HG03025 (cell line): ENCODE data around the gene ZBED4.
"Not testable (repeated sequence)": the region's sequence is repeated elsewhere in the genome, so short reads cannot be mapped to it uniquely, and the experiment has no call there.

Experiments used
- ATAC-seq: cut with Tn5 transposase; IDR thresholded peaks from one replicate; pipeline ENCODE4 v1.9.1; 2021; ENCODE audit warnings: mild to moderate bottlenecking, moderate library complexity; ENCODE audit not compliant: unreplicated experiment, low FRiP score

The ZBED4 gene

DNA sequence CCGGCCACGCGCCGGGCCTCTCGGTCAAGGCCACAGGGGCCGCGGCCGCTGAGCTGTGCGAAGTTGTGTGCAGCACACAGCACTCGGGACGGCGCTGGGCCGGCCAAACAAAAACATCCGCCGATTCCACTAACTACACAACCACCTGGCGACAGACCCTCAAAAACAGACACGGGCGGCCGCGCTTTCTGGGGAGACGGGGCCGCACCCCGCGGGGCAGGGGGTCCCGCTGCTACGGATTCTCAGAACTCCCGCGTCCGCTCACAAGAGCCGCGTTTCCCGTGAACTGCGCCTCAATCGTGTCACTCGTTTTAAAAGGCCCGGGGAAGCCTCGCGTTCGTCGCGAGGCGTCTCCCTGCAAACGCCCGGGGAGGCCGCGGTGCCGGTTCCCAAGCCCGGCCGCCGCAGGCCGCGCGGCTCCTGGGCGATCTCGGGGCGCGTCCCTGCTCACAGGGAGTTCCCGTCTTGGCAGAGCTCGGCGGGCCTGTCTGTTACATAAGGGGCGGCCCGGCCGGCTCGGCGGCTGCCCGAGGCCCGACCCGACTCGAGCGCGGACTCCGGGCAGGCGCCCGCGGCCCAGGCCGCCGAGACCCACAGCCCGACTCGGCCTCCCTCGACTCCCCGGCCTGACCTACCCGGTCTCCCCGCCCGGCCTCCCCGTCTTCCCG lies 26.9 kb upstream of the ZBED4 start:
- ATAC-seq = no peak

DNA sequence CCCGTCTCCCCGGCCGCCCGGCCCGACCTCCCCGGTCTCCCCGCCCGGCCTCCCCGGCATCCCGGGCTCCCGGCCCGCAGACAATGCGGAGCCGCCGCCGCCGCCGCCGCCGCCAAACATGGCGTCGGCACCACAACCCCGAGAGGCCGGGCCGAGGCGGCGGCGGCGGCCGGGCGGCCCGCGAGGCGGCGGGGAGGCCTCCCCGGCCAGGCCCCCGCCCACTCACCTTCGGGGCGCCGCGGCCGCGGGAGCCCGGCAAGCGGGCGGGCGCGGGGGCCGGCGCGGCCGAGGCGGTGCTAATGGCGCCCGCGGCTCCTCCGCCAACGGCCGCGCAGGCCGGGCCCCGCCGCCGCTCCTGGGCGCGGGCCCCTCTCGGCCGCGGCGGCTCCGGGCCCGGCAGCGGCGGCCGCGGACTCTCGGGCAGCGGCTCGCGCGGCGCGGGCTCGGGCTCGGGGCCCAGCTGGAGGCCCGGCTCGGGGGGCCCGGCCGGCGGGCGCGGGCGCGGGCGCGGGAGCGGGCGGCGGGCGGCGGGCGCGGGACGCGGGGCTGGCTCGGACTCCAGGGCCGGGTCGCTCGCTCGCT lies 26.3 kb upstream of the ZBED4 start:
- ATAC-seq = no peak

DNA sequence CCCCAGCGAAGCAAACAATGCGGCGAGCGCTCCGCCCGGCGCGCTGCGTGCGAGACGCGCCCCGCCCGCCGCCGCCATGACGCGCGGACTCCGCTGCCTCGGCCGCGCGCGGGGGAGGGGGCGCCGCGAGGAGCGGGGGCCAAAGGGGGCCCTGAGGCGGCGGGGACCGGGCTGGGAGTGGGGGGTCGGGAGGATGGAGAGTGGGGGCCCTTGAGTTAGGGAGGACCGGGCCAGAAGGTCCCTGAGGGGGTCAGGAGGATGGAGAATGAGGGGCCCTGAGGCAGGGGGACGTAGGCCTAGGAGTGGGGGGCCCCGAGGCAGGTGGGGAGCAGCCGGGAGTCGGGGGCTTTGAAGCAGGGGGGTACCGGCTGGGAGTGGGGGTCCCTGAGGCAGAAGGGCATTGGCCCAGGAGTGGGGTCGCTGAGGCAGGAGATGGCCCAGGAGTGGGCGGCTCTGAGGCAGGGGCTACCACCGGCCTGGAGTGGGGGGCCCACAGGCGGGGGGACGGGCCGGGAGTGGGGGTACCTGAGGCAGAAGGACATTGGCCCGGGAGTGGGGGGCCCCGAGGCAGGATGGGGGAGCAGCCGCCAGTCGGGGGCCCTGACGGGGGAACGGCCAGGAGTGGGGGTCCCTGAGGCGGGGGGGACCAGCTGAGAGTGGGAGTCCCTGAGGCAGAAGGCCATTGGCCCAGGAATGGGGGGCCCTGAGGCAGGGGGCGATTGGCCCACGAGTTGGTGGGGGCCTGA lies 25.6 kb upstream of the ZBED4 start, which contains the start of gene BRD1:
Gene BRD1 (minus strand): TSS at position 21 of the 746 bp plus-strand sequence. CDS start 3,556 bp downstream, outside the sequence.
- no peak for ATAC-seq

DNA sequence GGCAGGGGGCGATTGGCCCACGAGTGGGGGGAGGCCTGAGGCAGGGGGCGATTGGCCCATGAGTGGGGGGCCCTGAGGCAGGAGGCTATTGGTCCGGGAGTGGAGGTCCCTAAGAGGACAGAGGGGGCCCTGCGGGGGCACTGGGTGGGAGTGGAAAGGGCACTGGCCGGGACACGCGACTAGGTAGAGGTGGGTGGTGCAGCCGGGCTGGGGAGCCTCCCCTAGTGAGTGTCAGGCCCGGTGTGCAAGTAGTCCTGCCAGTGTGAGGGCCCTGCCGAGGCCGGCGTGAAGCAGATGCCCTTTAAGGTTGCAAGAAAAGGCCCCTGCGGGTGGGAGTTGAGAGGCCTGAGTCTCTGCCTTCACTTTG lies 25.1 kb upstream of the ZBED4 start:
- ATAC-seq = no peak

DNA sequence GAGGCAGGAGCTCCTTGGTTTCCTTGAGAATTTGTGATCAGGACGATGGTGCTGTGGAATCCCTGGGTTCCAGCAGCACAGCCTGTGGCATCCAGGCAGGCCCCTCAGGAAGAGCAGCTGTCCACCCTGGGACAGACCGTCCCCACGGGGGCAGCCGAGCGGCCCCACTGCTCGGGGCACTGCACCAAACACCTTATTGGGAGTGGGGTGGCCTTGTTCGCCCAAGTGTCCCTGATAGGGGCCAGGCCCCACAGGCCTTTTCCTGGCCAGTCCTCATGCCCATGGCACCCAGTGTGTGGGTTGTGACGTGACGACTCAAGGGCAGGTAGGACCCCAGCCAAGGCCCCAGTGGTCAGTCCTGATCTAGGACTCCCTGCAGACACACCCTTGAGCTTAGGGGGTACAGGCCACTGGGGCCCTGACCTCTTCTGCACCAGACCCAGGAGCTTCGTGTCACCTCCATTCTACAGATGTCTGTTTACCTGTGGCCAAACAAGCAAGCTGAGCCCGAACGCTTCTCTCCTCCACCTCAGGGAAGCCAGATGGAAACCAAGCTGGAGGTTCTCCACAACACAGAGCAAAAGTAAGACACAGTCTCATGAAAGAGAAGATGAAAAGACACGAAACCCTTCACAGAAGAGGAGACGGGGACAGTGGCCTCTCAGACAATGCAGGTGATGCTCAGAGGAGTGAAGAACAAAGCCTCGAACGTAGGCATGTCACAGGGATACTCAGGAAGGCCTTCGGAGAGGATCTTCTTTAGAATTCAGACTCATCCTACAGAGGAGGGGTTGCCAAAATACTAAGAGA lies 24.4 kb upstream of the ZBED4 start:
- no peak for ATAC-seq

DNA sequence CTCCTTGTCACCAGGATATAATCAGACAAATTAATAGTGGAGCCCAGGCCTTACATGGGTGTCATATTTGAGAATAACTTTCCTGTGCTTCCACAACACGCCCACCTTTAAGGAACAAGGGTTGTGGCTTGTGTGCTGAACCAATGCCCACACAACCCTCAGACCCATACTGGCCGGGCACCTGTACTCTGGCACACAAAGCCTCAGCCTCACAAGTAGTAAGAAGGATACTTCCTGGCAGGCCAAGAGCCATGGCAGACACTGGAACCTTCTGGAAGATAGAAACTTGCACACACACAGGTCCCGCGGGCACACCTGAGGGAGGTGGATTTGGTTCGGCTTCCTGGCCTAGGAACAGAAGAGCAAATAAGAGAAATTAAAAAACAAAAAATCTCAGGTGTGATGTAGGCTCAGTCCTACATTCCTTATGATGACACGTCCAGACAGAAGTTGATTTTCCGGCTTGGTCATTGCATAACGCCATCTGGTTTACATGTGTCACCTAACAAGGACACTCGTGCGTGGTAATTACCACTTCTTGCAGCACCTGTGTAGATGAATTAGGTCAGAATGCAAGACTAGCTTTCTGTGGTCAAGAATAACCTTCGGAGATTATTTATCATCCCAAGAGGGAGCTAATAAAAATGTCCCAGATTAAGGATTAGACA lies 20.2 kb upstream of the ZBED4 start:
- no peak for ATAC-seq

DNA sequence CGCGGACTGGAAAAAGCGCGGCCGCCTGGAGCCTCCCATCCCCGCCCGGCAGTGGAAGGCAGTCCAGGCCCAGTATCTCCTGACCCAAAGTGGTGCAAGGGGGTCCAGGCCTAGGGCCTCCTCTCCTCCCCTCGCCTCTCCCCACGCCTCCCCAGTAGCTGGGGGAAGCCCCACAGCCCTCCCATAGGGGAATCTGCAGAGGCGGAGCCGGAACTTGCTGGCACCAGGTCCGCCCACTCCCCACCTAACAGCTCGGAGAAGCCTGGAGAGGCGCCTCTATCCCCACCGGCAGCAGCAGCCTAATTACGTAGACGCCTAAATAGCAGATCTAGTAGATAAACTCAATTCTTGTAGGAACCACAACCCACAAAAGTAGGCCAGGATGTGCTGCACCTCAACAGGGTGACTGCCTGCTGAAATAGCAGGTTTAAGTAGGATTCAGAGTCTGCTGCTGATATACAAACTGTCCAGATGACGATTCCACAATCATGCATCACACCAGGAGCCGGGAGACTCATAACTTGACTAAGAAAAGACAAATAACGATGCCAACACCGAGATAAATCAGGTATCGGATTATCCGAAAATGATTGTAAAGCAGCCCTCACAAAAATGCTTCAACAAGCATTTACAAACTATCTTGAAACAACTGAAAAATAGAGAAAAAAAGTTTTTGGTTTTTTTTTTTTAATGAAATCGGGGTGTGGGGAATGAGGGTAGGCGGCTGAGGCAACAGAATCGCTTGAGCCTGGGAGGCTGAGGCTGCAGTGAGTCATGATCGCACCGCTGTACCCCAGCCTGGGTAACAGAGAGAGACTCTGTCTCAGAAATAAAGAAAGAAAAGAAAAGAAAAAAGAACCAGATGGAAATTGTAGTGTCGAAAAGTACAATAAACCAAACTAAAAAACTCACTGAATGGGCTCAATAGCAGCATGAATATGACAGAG lies 14.6 kb upstream of the ZBED4 start:
- ATAC-seq = no peak

DNA sequence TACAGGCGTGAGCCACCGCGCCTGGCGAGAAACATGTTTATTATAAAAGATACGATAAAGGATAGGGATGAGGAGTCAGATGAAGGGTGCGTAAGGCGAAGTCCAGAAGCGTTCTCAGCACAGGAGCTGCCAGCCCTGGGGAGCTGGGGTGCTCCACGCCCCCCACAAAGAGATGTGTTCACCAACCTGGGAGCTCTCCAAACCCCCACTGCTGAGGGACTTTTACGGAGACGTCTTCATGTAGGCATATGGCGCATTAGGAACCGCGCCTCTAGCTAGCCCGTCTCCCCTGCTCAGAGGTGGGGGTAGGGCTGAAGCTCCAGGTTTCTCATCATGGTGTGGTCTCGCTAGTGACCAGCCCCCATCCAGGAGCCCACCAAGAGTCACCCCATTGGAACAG lies 8.4 kb upstream of the ZBED4 start:
- no peak for ATAC-seq

DNA sequence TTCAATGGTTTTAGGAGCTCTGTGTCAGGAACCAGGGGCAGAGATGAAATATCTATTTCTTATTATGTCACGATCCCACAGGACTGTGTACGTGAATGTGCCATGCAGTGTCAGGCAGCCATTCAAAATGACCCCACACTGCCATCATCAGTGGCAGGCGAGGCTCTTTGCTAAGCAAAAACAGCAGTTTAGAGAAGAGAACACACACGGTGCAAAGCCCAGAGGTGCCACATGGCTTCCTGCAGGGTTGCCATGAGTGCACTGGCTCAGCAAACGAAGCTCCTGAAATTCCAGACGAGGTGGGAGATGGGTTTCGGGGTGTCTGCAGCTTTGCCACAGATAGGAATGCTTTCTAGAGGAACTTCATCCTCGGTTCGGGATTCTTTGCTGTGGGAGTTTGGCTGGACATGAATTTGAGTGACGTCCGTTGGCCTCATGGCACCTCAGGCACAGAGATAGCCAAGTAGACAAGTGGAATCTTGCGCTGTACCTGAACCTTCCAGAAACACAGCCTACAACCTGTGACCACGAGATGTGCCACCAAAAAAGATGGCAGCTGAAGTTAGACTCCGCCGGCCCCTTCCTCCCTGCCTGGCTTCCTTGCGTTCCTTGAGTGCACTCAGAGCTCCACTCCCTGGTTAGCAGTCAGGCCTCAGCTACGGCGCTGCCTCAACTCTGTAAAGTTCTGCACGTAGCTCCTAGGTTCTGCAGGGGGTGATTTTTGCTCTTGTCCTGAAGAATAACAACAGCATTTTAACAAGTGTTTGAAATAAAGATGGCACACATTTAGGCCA lies 7.8 kb upstream of the ZBED4 start:
- no peak for ATAC-seq

DNA sequence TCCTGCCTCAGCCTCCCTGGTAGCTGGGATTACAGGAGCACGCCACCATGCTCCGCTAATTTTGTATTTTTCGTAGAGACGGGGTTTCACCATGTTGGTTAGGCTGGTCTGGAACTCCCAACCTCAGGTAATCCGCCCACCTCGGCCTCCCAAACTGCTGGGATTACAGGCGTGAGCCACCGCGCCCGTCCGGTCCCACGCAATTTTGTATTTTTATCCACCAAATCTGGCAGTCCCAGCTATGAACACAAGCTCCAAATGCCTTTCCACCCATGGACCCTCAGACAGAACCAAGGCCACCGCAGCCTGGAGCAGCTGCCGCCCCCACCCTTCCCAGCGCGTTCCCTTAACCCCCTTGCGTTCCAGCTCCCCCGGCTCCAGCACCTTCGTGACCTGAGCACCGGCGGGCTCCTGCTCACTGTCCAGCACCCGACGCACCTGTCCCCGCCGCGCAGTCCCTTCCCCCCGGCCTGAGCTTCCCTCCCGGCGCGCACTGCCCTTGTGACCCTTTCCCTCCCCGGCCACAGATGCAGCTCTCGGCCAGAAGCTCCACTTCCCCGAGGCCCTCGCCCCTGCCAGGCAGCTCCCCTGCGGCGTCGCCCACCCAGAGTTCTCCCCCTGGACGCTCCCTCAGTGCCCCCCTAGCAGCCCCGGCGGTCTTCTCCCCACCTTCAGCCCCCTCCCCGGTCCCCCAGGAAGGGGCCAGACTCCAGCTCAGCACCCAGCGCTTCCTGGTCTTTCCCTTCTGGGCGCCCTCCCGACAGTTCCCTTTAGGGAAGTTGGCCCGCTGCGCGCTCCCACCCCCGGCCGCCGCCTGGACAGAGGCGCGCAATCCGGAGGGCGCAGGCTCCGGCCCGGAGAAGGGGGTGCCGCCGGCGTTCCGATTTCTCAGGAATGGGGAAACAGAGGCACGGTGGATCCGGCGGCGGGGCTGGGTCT lies 5.6 kb upstream of the ZBED4 start:
- no peak for ATAC-seq

DNA sequence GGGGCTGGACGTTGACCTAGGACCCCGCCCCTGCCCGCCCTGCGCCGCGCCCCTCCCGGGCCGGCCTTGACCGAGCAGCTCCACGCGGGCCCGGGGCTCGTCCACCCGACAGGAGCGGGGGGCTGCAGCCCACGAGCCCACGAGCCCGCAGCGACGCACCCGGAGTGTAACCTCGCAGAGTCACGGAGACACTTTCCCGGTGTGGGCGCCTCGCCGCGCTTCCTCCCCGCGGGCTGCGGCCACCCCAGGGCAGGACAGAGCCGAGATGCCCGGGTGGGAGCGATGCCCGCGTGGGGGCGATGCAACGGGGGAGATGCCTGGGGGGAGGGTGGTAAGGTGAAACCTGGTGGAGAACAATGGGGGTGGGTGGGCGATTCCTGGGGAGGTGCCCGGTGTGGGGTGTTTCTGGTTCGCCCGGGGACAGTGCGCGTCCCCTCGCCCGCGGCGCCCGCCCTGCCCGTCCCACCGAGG lies 4.9 kb upstream of the ZBED4 start:
- no peak for ATAC-seq

DNA sequence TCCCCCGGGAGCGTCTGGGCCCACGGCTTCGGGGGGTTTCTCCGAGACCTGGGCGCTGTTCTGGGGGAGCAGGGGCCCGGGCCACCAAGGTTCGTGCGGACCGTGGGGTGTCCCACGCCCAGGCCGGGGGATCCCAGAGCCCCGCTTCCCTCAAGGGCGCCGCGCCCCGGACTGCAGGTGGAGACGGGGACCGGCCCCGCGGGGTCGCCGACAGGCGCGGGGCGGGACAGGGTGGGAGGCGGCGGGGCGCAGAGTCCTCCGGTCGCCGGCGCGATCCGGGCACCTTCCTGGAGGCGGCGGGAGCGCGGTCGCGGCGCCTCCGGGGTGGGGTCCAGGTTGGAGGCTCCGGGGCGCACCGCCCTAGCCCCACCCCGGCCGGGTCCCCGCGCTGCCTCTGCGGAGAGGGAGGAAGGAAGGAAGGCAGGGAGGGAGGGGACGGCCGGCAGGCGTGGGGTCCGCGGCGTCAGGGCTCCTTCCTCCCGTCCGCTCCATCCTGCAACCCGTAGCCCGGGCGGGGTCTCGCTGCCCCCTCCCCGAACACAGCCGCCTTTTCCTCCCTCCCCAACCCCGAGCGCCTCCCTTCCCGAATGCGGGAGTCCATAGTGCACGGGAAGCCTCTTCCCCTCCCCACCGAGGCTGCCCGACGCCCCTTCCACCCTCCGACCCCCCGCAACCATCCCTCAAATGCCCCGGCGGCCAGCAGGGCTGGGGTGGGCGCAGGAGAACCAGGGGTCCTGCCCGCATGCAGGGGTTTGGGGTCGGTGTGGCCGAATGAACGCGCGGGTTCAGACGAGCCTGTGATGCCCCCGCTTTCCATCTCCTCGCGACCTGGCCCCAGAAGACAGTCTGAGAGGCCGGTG lies 4.3 kb upstream of the ZBED4 start:
- no peak for ATAC-seq

DNA sequence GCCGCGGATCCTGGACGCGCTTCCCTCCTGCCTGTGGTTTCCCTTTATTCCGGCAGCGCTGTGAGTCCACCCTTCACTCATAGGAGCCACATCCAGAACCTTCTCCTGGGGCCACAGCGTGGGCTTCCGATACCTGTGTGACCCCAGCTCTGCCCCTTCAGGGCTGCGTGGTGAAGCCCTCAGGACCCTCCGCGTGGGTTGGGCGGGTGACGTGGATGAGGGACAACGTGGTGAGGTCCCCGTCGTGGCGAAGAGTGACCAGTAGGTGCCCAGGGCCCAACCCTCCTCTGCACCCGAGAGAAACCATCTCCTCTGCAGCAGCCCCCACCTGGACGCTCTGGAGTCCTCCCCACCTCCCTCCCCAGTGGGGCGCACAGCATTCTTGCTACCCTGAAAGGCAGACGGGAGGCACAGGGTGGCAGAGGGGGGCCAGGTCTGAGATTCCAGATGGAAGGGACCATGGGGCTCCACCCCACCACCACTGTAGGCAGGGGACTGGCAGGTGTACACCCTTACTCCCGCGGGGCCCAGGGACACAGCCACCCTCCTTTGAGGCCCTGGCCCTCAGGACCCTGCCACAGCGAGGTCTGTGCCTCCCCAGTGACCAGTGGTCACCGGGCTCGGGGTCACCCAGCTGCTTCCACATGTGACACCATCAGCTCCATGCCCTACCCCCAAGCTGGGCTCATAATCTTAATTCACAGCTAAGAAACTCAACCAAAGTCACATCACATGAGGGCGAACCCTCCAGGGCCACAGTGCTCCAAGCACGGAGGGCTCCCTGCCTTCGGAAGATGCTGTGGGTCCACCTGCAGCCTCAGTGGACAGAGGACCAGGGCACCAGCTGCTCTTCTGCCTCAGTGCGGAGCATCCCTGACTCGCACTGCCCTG lies 3.4 kb upstream of the ZBED4 start:
- ATAC-seq = no peak

DNA sequence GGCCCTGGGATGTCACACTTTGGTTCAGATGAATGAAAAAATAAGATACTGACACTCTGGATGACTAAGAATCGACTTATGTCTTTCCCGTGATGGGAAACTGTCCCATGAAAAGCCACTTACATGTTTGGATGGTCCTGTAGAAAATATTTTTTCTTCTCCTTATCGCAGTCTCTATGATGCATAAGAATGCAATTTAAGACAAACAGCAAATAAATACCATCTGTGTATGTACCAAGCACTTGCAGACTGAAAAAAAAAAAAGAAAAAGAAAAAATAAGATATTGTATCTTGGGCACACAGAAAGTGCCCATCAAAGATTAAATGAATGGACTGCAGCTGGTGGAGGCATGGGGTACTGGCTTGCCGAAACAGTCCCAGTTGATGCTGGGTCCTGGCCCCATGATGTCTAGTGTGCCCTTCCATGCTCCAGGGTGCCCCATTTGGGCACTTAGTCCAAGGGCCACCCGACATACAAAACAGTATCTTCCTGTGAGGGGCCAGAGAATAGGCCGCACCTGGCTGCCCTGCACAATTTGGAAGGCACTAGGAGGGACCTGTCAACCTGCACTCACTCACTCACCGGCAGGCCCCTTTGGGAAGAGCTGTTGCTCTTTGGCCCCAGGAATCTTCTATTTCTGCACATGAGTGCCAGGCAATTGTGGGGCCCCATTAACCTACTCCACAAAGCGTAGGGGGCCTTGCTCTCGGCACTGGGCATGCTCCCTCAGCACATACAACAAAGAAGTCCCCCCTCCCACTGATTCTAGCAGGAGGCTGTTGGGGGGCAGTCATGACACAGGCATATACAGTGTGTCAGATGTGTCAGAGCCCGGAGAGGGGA lies 2.5 kb upstream of the ZBED4 start:
- no peak for ATAC-seq

DNA sequence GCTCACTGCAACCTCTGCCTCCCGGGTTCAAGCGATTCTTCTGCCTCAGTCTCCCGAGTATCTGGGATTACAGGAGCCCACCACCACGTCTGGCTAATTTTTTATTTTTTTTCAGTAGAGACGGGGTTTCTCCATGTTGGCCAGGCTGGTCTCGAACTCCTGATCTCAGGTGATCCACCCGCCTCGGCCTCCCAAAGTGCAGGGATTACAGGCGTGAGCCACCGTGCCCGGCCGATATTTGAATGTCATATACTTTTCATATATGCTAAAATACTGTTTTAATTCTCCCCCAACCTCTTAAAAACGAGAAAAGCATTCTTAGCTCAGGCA lies 1.1 kb upstream of the ZBED4 start:
- not testable (repeated sequence) for ATAC-seq
